ENCODE measurements around the gene GLB1L2.

GLB1L2 gene

DNA sequence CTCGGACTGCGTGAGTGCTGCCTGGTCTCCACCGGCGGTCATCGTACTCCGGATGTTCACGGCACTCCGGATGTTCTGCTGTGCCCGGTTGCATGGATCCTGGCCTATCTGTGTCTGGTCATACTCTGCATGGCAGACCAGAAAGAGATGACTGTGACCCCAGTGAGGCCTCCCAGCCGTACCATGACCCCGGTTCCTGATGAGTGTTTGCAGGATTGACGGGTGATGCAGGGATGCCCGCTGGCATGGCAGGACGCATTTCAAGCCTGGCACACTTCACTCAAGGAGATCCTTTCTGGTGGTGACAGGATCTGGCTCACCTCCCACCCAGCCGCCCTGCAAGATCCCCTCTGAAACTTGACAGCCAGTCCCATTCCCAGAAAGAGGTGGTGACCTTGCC lies 6.3 kb downstream of the GLB1L2 start:
- no peak overlapping the region for H3K4me2 ChIP-seq (ENCODE audit: low read length)
- H3K4me3 ChIP-seq (ENCODE audit: low read length) = no peak overlapping the region

DNA sequence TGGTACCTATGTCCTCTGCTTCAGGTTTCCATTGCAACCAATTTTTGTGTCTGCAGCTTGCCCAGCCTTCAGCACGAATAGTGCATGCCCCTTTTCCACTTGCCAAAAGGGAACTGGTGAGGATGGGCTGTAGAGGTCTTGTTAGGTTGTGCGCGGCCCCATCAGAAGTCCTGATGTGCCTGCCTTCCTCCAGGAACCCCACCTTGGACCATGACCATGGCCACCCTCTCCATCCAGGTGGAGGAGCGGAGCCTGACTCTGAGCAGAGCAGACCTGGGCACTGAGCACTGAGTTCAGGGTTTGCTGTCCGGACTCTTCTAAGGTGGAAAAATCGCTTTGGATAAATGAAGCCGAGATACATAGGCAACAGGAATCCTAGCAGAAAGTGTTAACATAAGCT lies 6.9 kb downstream of the GLB1L2 start:
- no peaks in the 10 kb centered on the region for H4K20me1 ChIP-seq (ENCODE audit: insufficient read depth, low read length)
- H3K9ac ChIP-seq (ENCODE audit: low read length) = no peak overlapping the region
- no peaks in the 10 kb centered on the region for H3K36me3 ChIP-seq (replicated peaks; ENCODE audit: low read depth, low read length)
- no peaks in the 10 kb centered on the region for H3K9me3 ChIP-seq (ENCODE audit: insufficient read depth, low read length)
- H3K27ac ChIP-seq (ENCODE audit: low read length) = no peak overlapping the region
- TF ChIP-seq, protein P1, sequence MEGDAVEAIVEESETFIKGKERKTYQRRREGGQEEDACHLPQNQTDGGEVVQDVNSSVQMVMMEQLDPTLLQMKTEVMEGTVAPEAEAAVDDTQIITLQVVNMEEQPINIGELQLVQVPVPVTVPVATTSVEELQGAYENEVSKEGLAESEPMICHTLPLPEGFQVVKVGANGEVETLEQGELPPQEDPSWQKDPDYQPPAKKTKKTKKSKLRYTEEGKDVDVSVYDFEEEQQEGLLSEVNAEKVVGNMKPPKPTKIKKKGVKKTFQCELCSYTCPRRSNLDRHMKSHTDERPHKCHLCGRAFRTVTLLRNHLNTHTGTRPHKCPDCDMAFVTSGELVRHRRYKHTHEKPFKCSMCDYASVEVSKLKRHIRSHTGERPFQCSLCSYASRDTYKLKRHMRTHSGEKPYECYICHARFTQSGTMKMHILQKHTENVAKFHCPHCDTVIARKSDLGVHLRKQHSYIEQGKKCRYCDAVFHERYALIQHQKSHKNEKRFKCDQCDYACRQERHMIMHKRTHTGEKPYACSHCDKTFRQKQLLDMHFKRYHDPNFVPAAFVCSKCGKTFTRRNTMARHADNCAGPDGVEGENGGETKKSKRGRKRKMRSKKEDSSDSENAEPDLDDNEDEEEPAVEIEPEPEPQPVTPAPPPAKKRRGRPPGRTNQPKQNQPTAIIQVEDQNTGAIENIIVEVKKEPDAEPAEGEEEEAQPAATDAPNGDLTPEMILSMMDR (IDR thresholded peaks at IDR 0.05; ENCODE audit: low read depth, low read length) = no peak
- no peak for TF ChIP-seq EZH2phosphoT487 (IDR thresholded peaks at IDR 0.05; ENCODE audit: low read depth)
- H3K27me3 ChIP-seq (ENCODE audit: low read depth, low read length) = no peaks in the 10 kb centered on the region
- no peaks in the 10 kb centered on the region for H3K4me1 ChIP-seq (ENCODE audit: low read length)
- no peak overlapping the region for H2AFZ ChIP-seq (ENCODE audit: low read depth, low read length)
- no peak overlapping the region for H3K4me2 ChIP-seq (ENCODE audit: low read length)
- H3K4me3 ChIP-seq (ENCODE audit: low read length) = no peak overlapping the region
- H3K79me2 ChIP-seq (ENCODE audit: low read length) = no peaks in the 10 kb centered on the region

More for the DNA sequence above, 6.3 kb downstream of the GLB1L2 start:
- Histone ChIP-seq H3K36me3 (replicated peaks; ENCODE audit: low read depth, low read length) (no peaks in the 10 kb centered on the region), H2AFZ (ENCODE audit: low read depth, low read length) (no peak overlapping the region), H3K27ac (ENCODE audit: low read length) (no peak overlapping the region), H3K9me3 (ENCODE audit: insufficient read depth, low read length) (no peaks in the 10 kb centered on the region), H3K9ac (ENCODE audit: low read length) (no peak overlapping the region), H3K27me3 (ENCODE audit: low read depth, low read length) (no peaks in the 10 kb centered on the region), H3K79me2 (ENCODE audit: low read length) (no peaks in the 10 kb centered on the region), H4K20me1 (ENCODE audit: insufficient read depth, low read length) (no peaks in the 10 kb centered on the region), H3K4me1 (ENCODE audit: low read length) (no peaks in the 10 kb centered on the region)
- TF ChIP-seq EZH2phosphoT487 (IDR thresholded peaks at IDR 0.05; ENCODE audit: low read depth) = no peak
- TF ChIP-seq, protein P1 (IDR thresholded peaks at IDR 0.05; ENCODE audit: low read depth, low read length) = no peak

DNA sequence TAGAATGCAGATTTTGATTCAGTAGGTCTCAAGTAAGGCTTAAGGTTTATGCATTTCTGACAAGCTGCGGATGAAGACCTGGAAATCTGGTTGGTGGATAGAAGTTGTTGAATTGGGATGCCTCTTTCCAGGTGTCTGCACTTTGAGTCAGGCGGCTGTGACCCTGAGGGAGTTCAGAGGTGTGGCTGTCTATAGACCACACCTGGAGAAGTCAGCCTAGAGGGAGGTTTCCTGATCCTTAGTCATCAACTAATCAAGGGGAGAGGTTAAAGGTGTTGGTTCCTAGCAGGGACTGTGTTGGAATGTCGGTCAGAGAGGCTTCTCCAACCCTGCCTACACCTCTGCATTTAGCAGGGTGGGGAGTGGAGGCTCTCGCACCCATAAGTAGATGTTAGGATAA lies 8.0 kb downstream of the GLB1L2 start:
- no peak overlapping the region for H2AFZ ChIP-seq (ENCODE audit: low read depth, low read length)
- no peaks in the 10 kb centered on the region for H3K36me3 ChIP-seq (replicated peaks; ENCODE audit: low read depth, low read length)
- no peaks in the 10 kb centered on the region for H3K4me1 ChIP-seq (ENCODE audit: low read length)
- TF ChIP-seq, protein P1 (IDR thresholded peaks at IDR 0.05; ENCODE audit: low read depth, low read length) = no peak
- TF ChIP-seq EZH2phosphoT487 (IDR thresholded peaks at IDR 0.05; ENCODE audit: low read depth) = no peak
- H3K27ac ChIP-seq (ENCODE audit: low read length) = no peak overlapping the region
- no peaks in the 10 kb centered on the region for H3K9me3 ChIP-seq (ENCODE audit: insufficient read depth, low read length)
- H4K20me1 ChIP-seq (ENCODE audit: insufficient read depth, low read length) = no peaks in the 10 kb centered on the region
- H3K79me2 ChIP-seq (ENCODE audit: low read length) = no peaks in the 10 kb centered on the region
- H3K4me3 ChIP-seq (ENCODE audit: low read length) = no peak overlapping the region
- H3K27me3 ChIP-seq (ENCODE audit: low read depth, low read length) = no peaks in the 10 kb centered on the region
- no peak overlapping the region for H3K4me2 ChIP-seq (ENCODE audit: low read length)
- H3K9ac ChIP-seq (ENCODE audit: low read length) = no peak overlapping the region

DNA sequence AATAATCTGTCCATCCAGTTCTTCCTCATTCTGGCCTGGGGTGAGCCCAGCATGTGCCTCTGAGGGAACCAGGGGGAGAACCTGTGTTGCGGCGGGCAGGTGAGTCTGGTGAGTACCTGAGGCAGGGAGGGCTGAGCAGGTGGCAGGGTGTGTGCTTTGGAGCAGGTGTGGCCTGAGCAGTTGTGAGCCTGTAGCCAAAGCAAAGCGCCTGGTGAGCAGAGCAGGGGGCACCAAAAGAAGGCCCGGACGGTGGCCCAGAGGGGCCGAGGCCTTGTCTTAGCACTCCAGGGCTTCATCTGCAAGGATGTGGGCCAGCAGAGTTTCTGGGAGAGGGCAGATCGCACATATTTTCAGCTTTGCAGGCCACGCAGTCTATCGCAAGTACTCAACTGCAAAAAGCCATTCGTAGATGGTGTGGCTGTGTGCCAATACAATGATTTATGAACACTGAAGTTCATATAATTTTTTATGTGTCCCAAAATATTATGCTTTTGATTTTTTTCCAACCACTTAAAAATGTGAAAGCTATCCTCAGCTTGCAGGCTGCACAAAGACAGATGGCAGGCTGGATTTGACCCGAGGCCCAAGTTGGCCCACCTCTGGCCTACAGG lies 8.7 kb downstream of the GLB1L2 start:
- Histone ChIP-seq H3K4me1 (ENCODE audit: low read length) (no peaks in the 10 kb centered on the region), H3K36me3 (replicated peaks; ENCODE audit: low read depth, low read length) (no peaks in the 10 kb centered on the region), H3K79me2 (ENCODE audit: low read length) (no peaks in the 10 kb centered on the region), H3K27me3 (ENCODE audit: low read depth, low read length) (no peaks in the 10 kb centered on the region), H3K4me2 (ENCODE audit: low read length) (no peak overlapping the region), H3K9ac (ENCODE audit: low read length) (no peak overlapping the region), H2AFZ (ENCODE audit: low read depth, low read length) (no peak overlapping the region), H4K20me1 (ENCODE audit: insufficient read depth, low read length) (no peaks in the 10 kb centered on the region), H3K27ac (ENCODE audit: low read length) (no peak overlapping the region), H3K9me3 (ENCODE audit: insufficient read depth, low read length) (no peaks in the 10 kb centered on the region), H3K4me3 (ENCODE audit: low read length) (no peak overlapping the region)
- TF ChIP-seq EZH2phosphoT487 (IDR thresholded peaks at IDR 0.05; ENCODE audit: low read depth) = no peak
- TF ChIP-seq, protein P1 (IDR thresholded peaks at IDR 0.05; ENCODE audit: low read depth, low read length) = no peak
